GM21515 (cell line): ENCODE data around the gene NPR1.
A peak's percentile ranks its signal among the peaks of the same experiment; 100 is the strongest.
"Not testable (repeated sequence)": the region's sequence is repeated elsewhere in the genome, so short reads cannot be mapped to it uniquely, and the experiment has no call there.

Source experiments
- ATAC-seq: cut with Tn5 transposase; IDR thresholded peaks from one replicate; pipeline ENCODE4 v1.9.1; 2021; ENCODE audit not compliant: unreplicated experiment

NPR1 gene

DNA sequence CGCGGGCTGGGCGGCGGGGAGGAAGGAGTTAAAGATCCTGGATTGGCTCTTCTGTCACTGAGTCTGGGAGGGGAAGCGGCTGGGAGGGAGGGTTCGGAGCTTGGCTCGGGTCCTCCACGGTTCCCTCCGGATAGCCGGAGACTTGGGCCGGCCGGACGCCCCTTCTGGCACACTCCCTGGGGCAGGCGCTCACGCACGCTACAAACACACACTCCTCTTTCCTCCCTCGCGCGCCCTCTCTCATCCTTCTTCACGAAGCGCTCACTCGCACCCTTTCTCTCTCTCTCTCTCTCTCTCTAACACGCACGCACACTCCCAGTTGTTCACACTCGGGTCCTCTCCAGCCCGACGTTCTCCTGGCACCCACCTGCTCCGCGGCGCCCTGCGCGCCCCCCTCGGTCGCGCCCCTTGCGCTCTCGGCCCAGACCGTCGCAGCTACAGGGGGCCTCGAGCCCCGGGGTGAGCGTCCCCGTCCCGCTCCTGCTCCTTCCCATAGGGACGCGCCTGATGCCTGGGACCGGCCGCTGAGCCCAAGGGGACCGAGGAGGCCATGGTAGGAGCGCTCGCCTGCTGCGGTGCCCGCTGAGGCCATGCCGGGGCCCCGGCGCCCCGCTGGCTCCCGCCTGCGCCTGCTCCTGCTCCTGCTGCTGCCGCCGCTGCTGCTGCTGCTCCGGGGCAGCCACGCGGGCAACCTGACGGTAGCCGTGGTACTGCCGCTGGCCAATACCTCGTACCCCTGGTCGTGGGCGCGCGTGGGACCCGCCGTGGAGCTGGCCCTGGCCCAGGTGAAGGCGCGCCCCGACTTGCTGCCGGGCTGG is at the start of gene NPR1:
TSS of gene NPR1 (plus strand) at position 170 of the 818 bp plus-strand sequence. CDS start at position 591, 421 bp downstream.
- no peak for ATAC-seq

DNA sequence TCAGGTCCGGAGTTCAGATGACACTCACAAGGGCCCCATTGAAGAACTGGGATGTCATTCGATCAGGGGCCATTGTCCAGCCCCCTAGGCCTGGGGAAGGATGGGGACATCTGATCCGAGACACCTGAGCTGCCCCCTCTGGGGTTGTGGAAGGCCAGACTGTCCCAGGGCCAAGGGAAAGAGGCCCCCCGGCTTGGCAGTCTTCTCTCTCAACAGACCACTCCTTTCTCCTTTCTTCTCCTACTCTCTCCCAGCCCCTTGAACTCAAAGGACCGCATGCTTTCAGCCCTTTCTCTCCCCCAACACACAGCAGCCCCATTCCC is 49.2 kb upstream of the NPR1 start:
- no peak for ATAC-seq

DNA sequence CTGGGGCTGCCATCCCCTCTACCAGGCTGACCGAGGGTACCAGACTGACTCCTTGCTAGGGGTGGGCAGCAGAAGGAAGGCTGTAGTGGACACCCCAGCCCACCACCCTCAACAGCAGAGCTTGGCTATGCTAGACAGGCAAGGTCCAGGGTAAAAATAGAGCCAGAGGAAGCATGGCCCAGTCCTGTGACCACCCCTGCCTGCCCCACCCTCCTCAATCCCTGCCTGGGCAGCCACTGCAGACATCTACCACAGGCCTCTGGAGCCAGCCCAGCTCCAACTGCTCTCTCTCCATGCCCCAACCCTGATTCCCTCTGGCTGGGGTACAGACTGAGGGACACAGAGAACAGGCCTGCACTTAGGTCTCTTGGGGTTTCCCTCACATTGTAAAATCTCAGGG is 48.5 kb upstream of the NPR1 start:
- no peak for ATAC-seq

DNA sequence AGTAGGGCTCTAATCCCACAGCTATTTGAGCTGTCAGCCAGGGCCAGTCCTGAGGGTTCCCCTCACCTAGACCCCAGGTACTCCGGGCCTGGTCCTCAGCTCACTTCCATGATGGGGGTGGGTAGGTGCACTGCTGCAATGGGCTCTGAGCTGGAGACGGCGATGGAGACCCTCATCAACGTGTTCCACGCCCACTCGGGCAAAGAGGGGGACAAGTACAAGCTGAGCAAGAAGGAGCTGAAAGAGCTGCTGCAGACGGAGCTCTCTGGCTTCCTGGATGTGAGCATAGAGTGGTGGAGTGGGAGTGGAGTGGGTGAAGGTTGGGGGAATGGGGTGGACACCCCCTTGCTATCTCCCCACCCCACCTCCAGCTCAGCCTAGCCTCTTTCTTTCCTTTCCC is 48.1 kb upstream of the NPR1 start:
- no peak for ATAC-seq

DNA sequence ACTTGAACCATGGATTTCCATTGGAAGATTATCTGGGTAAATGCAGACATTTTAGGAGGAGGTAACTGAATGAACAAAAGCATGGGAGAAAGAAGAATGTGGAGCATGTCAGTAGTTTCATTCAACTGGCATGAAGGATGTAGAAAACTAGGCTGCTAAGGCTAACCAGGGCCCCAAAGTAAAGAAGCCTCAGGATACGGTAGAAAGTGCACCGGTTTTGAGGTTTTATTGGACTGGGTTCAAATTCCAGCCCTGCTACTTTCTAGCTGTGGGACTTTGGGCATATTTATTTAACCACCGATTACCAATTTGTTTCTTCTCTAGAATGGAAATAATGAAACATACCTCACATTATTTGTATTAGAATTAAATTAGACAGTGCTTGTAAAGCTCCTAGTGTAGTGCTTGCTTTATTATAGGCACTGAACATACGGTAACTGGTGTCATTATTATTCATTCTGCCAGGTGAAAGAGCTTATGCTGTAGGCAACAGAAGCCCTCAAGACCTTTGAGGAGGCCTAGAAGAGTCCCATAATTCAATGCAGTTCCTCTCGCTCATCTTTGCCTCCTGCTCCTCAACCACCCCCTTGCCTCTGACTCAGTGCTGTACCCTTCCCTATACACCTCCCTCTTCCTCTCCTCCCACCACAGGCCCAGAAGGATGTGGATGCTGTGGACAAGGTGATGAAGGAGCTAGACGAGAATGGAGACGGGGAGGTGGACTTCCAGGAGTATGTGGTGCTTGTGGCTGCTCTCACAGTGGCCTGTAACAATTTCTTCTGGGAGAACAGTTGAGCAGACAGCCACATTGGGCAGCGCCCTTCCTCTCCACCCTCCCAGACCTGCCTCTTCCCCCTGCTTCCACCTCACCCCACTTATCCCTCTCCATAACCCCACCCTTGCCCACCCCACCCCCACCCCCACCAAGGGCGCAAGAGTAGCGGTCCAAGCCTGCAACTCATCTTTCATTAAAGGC is 47.2 kb upstream of the NPR1 start:
- ATAC-seq = no peak

DNA sequence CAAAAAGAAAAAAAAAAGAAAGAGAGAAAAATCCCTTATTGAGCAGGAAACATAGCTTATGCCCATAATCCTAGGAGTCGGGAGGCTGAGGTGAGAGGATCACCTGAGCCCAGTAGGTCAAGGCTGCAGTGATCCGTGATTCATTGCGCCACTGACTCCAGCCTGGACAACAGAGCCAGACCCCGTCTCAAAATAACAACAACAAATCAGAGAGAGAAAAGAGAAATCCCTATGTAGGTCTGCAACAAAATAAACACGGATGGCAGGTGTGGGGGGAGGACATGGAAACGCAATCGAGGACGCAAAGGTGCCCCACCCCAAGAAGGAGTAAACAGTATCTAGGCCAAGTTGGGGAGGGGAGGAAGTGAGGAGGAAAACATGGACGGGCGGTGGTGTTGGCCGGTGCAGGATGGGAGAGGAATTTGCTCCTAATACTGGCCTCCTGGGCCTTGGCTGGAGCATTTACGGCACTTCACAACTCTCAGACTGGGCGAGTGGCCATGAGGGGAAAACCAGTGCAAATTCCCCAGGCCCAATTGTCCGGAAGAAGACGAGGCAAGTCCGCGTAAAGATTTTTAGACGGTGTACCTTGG is 45.2 kb upstream of the NPR1 start:
- ATAC-seq = no peak

DNA sequence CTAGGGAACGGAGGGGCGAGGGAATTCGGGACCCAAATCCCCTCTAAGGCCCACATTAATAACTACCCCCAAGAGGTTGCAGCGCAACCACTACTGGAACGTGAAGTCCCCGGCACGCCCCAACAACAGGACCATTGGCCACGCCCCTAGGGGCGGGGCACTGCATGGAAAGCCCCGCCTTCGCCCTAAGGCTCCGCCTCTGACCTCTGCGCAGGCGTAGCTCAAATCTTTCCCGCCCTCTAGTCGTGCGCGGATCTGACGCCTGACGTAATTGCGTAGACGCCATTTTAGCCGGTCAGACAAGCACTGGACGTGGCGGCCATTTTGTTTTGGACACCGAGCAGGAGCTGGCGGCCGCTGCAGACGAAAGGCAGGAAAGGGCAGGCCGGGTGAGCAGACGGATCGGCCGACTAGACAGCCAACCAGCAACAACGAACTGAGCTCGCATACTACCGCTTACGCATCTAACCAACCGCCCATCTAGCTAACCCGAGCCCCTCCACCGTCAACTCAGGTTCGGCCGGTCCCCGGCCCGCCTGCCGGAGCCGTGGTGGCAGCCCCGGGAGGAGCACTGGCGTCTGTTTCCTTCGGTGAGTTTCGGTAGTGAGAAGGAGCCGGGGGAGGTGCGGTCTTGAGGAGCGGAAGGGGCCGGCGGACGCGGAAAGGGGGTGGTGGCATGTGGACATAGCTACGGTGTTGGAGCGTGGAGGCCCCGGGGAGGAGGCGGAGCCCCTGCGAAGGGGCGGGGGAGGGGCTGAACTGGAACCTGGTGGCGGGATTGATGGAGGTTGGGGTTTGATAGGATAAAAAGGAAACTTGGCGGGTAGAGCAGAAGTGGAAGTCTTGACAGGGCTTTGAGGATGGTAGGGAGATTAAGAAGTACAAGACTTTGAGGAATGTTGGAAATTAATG is 44.5 kb upstream of the NPR1 start, which contains the start of gene CHTOP:
TSS of gene CHTOP (plus strand) at position 313 of the 912 bp plus-strand sequence. CDS start 2,523 bp downstream, outside the sequence.
- ATAC-seq = peak; percentile 89

DNA sequence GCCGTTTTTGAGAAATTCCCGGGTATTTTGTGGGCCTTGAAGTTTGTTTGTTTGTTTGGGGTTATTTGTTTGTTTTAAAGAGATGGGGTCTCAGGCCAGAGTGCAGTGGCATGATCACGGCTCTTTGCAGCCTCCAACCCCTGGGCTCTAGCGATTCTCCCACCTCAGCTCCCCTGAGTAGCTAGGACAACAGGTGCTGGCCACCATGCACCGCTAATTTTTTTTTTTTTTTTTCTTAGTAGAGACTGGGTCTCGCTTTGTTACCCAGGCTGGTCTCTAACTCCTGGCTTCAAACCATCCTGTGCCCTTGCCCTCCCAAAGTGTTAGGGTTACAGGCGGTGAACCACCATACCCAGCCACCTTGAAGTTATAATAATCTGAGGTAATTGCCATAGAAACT is 42.6 kb upstream of the NPR1 start:
- no peak for ATAC-seq

DNA sequence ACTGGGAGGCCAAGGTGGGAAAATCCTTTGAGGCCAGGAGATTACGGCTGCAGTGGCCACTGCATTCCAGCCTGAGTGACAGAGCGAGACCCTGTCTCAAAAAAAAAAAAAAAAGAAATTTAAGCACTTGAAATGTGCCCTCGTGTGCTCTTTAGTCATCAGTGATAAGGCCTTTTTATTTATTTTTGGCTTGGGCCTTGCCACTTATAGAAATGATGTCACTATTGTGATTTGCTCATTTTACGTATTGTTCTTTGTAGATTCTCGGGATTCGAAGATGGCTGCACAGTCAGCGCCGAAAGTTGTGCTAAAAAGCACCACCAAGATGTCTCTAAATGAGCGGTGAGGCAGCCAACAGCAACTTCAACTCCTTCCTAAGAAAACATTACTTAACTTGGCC is 42.2 kb upstream of the NPR1 start:
- no peak for ATAC-seq

DNA sequence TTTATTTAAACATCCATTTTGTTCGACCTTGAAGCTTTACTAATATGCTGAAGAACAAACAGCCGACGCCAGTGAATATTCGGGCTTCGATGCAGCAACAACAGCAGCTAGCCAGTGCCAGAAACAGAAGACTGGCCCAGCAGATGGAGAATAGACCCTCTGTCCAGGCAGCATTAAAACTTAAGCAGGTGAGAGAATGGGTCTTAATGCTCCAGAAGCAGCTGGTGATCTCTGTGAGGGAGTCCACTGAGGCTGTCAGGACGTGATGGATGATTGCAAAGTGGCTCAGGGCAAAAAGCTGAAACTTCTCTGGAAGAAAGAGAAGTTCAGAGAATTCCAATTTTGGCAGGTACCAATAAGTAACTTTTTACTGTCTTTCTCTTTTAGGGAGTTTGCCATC is 40.2 kb upstream of the NPR1 start:
- ATAC-seq = no peak

DNA sequence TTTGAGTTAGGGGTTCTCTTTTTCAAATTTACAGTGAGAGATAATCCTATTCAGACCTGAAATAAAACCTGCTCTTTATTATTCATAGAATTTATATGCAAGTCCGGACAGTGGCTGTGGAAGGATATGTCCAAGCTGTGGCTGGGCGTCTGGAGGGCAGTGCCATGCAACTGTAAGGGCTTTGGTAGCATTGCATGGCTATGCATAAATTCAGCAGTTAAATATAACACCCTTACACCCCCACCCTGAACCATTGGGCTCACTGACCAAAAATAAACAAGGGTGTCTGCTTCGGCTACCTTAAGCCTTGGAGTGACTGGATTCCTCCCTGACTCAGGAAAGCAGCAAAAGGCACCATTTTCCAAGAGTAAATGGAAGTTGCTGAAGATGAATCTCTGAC is 39.2 kb upstream of the NPR1 start:
- ATAC-seq = no peak

DNA sequence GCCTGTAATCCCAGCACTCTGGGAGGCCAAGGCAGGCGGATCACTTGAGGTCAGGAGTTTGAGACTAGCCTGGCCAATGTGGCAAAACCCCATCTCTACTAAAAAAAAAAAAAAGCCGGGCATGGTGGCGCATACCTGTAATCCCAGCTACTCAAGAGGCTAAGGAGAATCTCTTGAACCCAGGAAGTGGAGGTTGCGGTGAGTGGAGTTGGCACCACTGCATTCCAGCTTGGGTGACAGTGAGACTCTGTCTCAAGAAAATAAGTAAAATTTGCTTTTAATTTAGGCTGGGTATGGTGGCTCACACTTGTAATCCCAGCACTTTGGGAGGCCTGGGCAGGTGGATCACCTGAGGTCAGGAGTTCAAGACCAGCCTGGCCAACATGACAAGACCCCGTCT is 38.3 kb upstream of the NPR1 start:
- not testable (repeated sequence) for ATAC-seq

DNA sequence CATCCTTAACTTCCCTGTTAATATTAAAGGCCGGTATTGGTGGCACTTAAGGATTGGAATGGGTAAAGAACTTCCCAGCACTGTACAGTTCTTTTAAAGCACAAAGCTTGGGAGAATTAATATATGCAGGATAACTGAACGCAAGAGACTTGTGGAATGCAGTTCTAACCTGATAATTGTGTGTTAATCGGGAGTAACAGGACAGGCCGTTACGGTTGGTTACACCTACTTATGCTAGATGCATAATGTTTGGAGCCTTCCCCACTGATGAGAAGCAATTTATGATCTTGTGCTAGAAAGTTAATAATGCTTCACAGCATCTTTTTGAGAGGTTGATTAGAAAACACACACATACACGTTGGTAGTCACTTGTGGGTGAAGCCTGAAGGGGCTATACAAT is 37.6 kb upstream of the NPR1 start:
- ATAC-seq = no peak

DNA sequence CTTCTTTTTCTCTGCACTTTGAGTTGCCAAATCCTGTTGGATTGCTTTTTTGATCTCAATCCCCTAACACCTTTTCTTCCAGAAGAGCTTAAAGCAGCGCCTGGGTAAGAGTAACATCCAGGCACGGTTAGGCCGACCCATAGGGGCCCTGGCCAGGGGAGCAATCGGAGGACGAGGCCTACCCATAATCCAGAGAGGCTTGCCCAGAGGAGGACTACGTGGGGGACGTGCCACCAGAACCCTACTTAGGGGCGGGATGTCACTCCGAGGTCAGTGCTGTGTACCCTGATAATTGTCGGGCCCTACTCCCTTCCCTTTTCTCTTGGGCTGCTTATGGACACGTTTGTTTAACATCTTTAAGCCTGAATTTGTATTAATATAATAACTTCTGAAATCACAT is 36.3 kb upstream of the NPR1 start:
- ATAC-seq = no peak

DNA sequence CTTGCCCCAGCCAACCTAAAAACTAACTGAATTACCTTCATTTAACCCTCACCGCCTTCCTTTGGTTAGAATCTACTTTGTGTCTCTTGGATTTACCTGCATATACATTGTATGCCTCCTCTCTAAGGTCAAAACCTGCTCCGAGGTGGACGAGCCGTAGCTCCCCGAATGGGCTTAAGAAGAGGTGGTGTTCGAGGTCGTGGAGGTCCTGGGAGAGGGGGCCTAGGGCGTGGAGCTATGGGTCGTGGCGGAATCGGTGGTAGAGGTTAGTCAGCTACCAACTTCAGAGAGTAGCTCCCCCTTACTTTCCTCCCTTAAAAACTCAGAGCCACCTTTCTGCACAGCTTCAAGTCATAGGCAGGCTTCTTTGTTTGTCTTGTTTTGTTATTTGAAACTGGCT is 35.4 kb upstream of the NPR1 start:
- no peak for ATAC-seq

DNA sequence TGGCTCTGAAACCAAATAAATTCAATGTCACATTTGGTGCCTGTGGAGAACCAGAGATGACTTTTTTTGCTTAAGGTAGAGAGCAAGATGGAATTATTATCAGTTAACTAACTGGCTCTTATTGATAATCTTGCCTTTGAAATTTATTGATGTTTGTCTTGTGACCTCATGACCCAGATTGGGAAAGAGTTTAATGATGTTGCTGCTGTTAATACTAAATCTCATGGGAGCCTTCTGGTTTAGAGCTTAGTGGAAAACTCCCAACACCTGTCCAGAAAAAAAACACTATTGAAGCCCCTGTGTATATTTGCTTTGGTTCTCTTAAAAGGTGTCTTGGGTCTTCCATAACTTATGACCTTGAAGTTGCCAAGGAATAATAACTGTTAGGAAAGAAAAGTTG is 34.7 kb upstream of the NPR1 start:
- no peak for ATAC-seq

DNA sequence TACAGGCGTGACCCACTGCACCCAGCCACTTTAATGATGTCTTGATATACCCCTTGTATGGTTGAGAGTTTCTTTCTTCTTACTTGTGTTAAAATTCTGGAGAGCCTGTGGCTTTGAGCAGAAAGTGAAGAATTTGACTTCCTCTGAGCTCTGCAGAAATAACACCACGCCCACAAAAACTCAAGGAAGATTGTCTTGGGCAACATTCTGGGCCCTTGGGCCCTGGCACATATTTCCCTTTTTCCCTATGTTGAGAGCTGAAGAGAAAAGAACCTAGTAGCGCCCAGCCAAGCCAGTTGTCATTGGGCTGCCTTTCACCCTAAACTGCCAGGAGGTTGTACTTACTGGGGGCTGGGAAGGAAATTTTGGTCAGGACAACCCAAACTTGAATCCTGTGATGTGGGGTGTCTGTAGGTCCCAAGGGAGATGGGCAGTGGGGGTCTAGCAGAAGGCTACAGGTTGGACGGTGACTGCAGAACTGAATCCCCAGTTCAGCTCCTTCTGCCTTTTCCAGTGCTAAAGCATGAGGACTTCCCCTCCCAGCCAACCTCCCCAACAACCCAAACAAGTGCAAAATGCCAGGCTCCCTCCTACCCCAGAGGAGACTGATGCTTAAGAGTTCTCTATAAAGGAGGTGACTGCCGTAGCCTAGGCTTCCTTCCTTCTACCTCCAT is 31.7 kb upstream of the NPR1 start:
- no peak for ATAC-seq

DNA sequence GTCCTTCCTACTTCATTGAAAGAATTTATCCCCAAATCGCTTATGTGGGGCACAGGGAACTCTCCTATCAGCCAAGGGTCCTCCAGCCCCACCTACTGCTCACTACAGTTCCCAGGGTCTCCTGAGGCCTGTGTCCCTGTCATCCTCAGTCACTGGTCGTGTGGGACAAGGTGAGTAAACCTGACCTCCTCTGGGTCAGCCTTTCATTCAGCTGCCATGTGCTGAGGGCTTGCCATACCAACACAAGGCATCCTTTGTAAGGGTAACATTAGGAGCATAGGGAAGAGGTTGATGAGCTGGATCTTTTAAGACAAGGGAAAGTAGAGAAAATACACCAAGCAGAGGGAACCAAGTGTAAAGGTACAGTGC is 31.2 kb upstream of the NPR1 start:
- no peak for ATAC-seq

DNA sequence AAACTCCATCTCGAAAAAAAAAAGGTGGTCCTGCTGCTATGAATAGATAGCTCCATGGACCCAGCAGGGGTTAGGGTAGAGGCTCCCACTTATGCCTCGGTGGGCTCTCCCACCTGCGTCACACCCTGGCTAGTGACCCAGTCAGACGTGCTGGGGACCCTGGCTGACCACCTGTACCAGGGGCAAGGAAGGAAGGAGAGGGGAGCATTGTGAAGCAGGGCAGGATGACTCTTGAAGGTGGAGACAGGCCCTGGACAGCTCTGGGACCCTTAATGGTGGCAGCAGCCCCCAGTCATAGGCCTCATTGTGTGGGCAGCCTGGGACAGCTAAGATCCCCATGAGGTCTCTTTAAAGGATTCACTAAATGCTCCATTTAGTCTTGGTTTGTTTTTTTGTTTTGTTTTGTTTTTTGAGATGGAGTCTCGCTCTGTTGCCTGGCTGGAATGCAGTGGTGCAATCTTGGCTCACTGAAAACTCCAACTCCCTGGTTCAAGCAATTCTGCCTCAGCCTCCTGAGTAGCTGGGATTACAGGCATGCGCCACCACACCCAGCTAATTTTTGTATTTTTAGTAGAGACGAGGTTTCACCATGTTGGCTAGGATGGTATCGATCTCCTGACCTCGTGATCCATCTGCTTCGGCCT is 30.4 kb upstream of the NPR1 start:
- no peak for ATAC-seq
